GM19240 (cell line): ENCODE data around the gene PKNOX2.

Source experiments
- DNase-seq: peaks from one replicate; pipeline ENCODE4 v3.0.0; 2011; ENCODE audit warnings: low spot score; ENCODE audit not compliant: insufficient read length

PKNOX2 gene

GRCh38 chr11:125154378-125155099 lies 10.0 kb upstream of the PKNOX2 start:
- no peak for DNase-seq

- no peak for DNase-seq
Measured at GRCh38 chr11:125155100-125155444, 9.5 kb upstream of the PKNOX2 start.

GRCh38 chr11:125155767-125156166 lies 8.8 kb upstream of the PKNOX2 start:
- DNase-seq: no peak

GRCh38 chr11:125156346-125157117 lies 8.0 kb upstream of the PKNOX2 start:
- DNase-seq: no peak

- no peak for DNase-seq
Measured at GRCh38 chr11:125157118-125157733, 7.3 kb upstream of the PKNOX2 start.

- no peak for DNase-seq
Measured at GRCh38 chr11:125157953-125158680, 6.4 kb upstream of the PKNOX2 start.

- no peak for DNase-seq
Measured at GRCh38 chr11:125162743-125163142, 1.8 kb upstream of the PKNOX2 start.

- no peak for DNase-seq
Measured at GRCh38 chr11:125163431-125164063, 1.0 kb upstream of the PKNOX2 start.

- DNase-seq: no peak
Measured at GRCh38 chr11:125164091-125164421, 495 bp upstream of the PKNOX2 start.

GRCh38 chr11:125165111-125165842 lies 726 bp downstream of the PKNOX2 start:
- DNase-seq: no peak

GRCh38 chr11:125165843-125166763 lies 1.6 kb downstream of the PKNOX2 start:
- no peak for DNase-seq

- DNase-seq: no peak
Measured at GRCh38 chr11:125166764-125167291, 2.3 kb downstream of the PKNOX2 start.

- DNase-seq: no peak
Measured at GRCh38 chr11:125167292-125167953, 2.9 kb downstream of the PKNOX2 start.

- no peak for DNase-seq
Measured at GRCh38 chr11:125167954-125168835, 3.6 kb downstream of the PKNOX2 start.

GRCh38 chr11:125168918-125169456 lies 4.4 kb downstream of the PKNOX2 start:
- DNase-seq: no peak

GRCh38 chr11:125170001-125170509 lies 5.5 kb downstream of the PKNOX2 start:
- DNase-seq: no peak

GRCh38 chr11:125170510-125171031 lies 6.0 kb downstream of the PKNOX2 start:
- DNase-seq: no peak
